HUES6 (cell line): Measurements from ENCODE around the gene ZNRF4.
"Not testable (repeated sequence)": the region's sequence is repeated elsewhere in the genome, so short reads cannot be mapped to it uniquely, and the experiment has no call there.

Experiments
- H3K27ac ChIP-seq: 2 replicates; pipeline ENCODE4 v1.7.0; 2013; ENCODE audit warnings: low read depth, mild to moderate bottlenecking, low read length, inconsistent platforms
- H3K27me3 ChIP-seq: 2 replicates; pipeline ENCODE4 v1.6.1; 2013; ENCODE audit warnings: low read length; ENCODE audit not compliant: control insufficient read depth, insufficient read depth
- H3K36me3 ChIP-seq: 2 replicates; pipeline ENCODE4 v1.6.1; 2013; ENCODE audit warnings: low read length; ENCODE audit not compliant: control insufficient read depth, insufficient read depth
- H3K4me1 ChIP-seq: 2 replicates; pipeline ENCODE4 v1.6.1; 2013; ENCODE audit warnings: low read length; ENCODE audit not compliant: control insufficient read depth, insufficient read depth
- H3K4me3 ChIP-seq: 2 replicates; pipeline ENCODE4 v1.5.1; 2013; ENCODE audit warnings: low read depth, low read length
- H3K9ac ChIP-seq: one replicate; pipeline ENCODE4 v1.6.1; 2013; ENCODE audit warnings: mild to moderate bottlenecking, low read length
- H3K9me3 ChIP-seq: 2 replicates; pipeline ENCODE4 v1.6.1; 2013; ENCODE audit warnings: low read depth, low read length; ENCODE audit not compliant: control insufficient read depth, insufficient read depth

ZNRF4 gene, protein sequence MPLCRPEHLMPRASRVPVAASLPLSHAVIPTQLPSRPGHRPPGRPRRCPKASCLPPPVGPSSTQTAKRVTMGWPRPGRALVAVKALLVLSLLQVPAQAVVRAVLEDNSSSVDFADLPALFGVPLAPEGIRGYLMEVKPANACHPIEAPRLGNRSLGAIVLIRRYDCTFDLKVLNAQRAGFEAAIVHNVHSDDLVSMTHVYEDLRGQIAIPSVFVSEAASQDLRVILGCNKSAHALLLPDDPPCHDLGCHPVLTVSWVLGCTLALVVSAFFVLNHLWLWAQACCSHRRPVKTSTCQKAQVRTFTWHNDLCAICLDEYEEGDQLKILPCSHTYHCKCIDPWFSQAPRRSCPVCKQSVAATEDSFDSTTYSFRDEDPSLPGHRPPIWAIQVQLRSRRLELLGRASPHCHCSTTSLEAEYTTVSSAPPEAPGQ

GRCh38 chr19:5455367-5456129 is at the start of gene ZNRF4:
TSS of gene ZNRF4 (plus strand) at chr19:5455417. CDS start at chr19:5455492, 75 bp downstream.
- Histone ChIP-seq H3K4me1 (no peaks in the 10 kb centered on the region), H3K9ac (no peak within 1 kb of the TSS), H3K36me3 (no peaks in the 10 kb centered on the region), H3K27ac (no peak within 1 kb of the TSS), H3K27me3 (peaks cover 5% of the 10 kb centered on the region), H3K9me3 (peaks cover 7% of the 10 kb centered on the region), H3K4me3 (no peak within 1 kb of the TSS)

- H3K4me1 ChIP-seq: not testable (repeated sequence)
- peaks cover 31% of the 10 kb centered on the region; the same call in 1 of the 2 replicates for H3K27me3 ChIP-seq
Observed at GRCh38 chr19:5406198-5406597, 49.0 kb upstream of the ZNRF4 start.

GRCh38 chr19:5406816-5407215 is 48.4 kb upstream of the ZNRF4 start:
- Histone ChIP-seq H3K9ac (no peak overlapping the region), H3K9me3 (0 out of 2 replicates have a peak, but pooled peaks cover 6% of the 10 kb centered on the region), H3K27me3 (peaks cover 25% of the 10 kb centered on the region; the same call in 1 of the 2 replicates), H3K36me3 (no peaks in the 10 kb centered on the region), H3K27ac (no peak overlapping the region), H3K4me3 (no peak overlapping the region), H3K4me1 (no peaks in the 10 kb centered on the region)

More at GRCh38 chr19:5406198-5406597, 49.0 kb upstream of the ZNRF4 start:
- not testable (repeated sequence) for H3K9ac ChIP-seq, H3K27ac ChIP-seq, H3K36me3 ChIP-seq, H3K9me3 ChIP-seq, H3K4me3 ChIP-seq

GRCh38 chr19:5407356-5407755 is 47.9 kb upstream of the ZNRF4 start:
- peaks cover 23% of the 10 kb centered on the region; the same call in 1 of the 2 replicates for H3K27me3 ChIP-seq
- no peak overlapping the region for H3K9ac ChIP-seq

DNA sequence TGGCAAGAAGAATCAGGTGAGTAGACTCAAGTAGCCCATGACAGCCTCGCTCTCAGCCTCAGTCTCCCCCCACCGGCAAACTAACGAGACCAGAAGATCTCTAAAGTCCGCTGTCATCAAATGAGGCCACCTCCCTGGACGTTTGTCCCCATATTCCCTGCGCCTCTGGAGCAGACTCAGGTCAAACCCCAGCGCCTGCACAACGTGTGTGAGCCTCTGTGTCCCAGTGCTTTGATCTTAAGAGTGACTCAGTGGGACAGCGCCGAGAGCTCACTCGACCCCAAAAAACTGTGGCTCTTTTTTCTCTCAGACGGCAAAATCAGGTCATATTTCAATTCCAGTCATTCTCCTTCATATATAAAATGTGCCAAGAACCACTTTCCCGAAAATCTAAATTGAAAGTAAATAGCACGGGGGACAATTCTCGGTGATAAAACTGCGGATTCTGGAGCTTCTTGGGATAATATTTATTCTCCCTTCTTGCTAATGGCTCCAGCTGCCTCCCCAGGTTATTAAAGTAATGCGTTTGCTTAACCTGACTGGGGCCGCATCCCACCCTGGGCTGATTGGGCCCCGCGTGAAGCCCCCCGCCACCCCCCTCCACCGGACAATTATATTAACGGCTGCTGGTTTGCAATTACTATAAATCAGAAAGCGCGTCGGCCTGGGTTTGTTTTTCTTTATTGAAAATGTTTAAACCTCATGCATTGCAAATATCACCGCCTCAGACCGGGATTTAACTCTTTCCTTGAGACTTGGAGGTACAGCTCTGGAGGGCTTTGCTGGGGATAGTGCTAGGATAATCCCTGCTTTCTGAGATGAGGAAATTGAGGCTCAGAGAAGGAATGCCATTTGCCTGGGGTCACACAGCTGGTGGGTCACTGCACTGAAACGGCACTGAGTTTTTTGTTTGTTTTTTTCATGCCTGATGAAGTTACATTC is 37.5 kb upstream of the ZNRF4 start:
- Histone ChIP-seq H3K9ac (no peak overlapping the region), H3K27me3 (no peaks in the 10 kb centered on the region; the same call in 1 of the 2 replicates), H3K36me3 (no peaks in the 10 kb centered on the region)

More at GRCh38 chr19:5407356-5407755, 47.9 kb upstream of the ZNRF4 start:
- Histone ChIP-seq H3K27ac (no peak overlapping the region), H3K9me3 (0 out of 2 replicates have a peak, but pooled peaks cover 6% of the 10 kb centered on the region), H3K4me1 (no peaks in the 10 kb centered on the region), H3K4me3 (no peak overlapping the region), H3K36me3 (no peaks in the 10 kb centered on the region)

DNA sequence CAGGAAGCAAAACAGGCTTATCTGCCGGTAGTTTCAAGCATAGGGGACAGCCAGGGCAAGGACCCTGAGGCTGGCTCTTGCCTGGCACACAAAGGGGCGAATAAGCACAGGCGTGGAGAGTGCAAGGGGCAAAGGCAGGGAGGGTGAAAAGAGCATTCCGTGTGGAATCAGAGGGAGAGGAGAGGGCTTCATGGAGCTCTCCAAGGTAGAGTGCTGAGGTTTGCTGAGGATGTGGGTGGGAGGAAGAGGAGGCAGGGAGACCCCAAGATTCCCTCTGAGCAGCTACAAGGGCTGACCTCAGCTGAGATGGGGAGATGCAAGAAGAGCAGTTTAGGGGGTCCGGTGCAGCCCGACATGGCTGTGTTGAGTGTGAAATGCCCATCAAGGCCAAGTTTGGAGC is 36.5 kb upstream of the ZNRF4 start:
- Histone ChIP-seq H3K27me3 (peaks cover 7% of the 10 kb centered on the region; the same call in 1 of the 2 replicates), H3K4me3 (no peak overlapping the region), H3K9me3 (no peaks in the 10 kb centered on the region)

More for the DNA sequence above, 37.5 kb upstream of the ZNRF4 start:
- H3K4me3 ChIP-seq: no peak overlapping the region
- H3K27ac ChIP-seq: no peak overlapping the region
- peaks cover 11% of the 10 kb centered on the region; the same call in 1 of the 2 replicates for H3K4me1 ChIP-seq
- no peaks in the 10 kb centered on the region for H3K9me3 ChIP-seq

DNA sequence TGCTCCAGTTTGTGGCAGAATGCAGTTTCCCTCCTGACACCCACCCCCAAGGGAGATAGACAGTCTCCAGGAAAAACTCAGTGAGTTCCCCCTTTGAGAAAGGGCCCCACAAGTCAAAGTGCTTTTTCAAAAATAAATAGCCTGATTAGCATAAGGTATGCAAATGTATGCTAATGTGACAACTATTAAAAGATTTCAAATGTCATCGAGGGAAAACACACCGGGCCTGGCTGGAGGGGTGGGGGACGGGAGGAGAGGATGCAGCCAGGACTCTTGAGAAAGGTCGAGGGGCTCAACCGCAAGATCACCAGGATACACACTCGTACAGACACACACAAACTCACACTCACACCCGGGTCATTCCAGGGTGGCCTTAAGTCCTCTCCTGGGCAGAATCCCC is 34.3 kb upstream of the ZNRF4 start:
- Histone ChIP-seq H3K4me3 (no peak overlapping the region), H3K27ac (no peak overlapping the region), H3K27me3 (peaks cover 18% of the 10 kb centered on the region), H3K9me3 (no peaks in the 10 kb centered on the region), H3K36me3 (no peaks in the 10 kb centered on the region), H3K4me1 (peaks cover 11% of the 10 kb centered on the region; the same call in 1 of the 2 replicates), H3K9ac (no peak overlapping the region)

More for the DNA sequence above, 36.5 kb upstream of the ZNRF4 start:
- H3K36me3 ChIP-seq: no peaks in the 10 kb centered on the region
- peaks cover 11% of the 10 kb centered on the region; the same call in 1 of the 2 replicates for H3K4me1 ChIP-seq
- no peak overlapping the region for H3K9ac ChIP-seq
- no peak overlapping the region for H3K27ac ChIP-seq

- no peak overlapping the region for H3K27ac ChIP-seq
- H3K4me1 ChIP-seq: peaks cover 6% of the 10 kb centered on the region; the same call in 1 of the 2 replicates
- no peaks in the 10 kb centered on the region for H3K9me3 ChIP-seq
- H3K27me3 ChIP-seq: peaks cover 29% of the 10 kb centered on the region
- no peak overlapping the region for H3K9ac ChIP-seq
- no peaks in the 10 kb centered on the region for H3K36me3 ChIP-seq
- H3K4me3 ChIP-seq: no peak overlapping the region
Observed at GRCh38 chr19:5423567-5424125, 31.6 kb upstream of the ZNRF4 start.

- Histone ChIP-seq H3K27me3 (peaks cover 29% of the 10 kb centered on the region), H3K9me3 (no peaks in the 10 kb centered on the region), H3K9ac (no peak overlapping the region), H3K36me3 (no peaks in the 10 kb centered on the region), H3K4me1 (peaks cover 6% of the 10 kb centered on the region; the same call in 1 of the 2 replicates), H3K27ac (no peak overlapping the region), H3K4me3 (no peak overlapping the region)
Observed at GRCh38 chr19:5424192-5424973, 30.8 kb upstream of the ZNRF4 start.
